Ovary (tissue), 3 donors: Measurements from ENCODE around the gene NOS3.

ENCODE experiments used
- CTCF ChIP-seq, 3 donors: fragments of 450-650 bp in 2 of 3; fragments of 200-600 bp in 1 of 3; IDR thresholded peaks; one replicate each; pipeline versions ENCODE4 v1.5.1 to v1.8.0; 2016 to 2022; ENCODE audit warnings: antibody characterized with exemption in 3 of 3, mild to moderate bottlenecking in 1 of 3
- EP300 ChIP-seq: sonication (generic); formaldehyde crosslinking; IDR thresholded peaks from one replicate; pipeline ENCODE4 v1.6.1; 2017; ENCODE audit warnings: antibody characterized with exemption
- POLR2A ChIP-seq: fragments of 450-650 bp; IDR thresholded peaks from one replicate; pipeline ENCODE4 v1.6.1; 2017; ENCODE audit warnings: antibody characterized with exemption, mild to moderate bottlenecking, moderate library complexity
- donor health status: DM: no; HTN: no; CAD: no.

- TF ChIP-seq POLR2A (no peak), CTCF (IDR thresholded peaks at IDR 0.05) (no peak), EP300 (no peak)
These were observed 38.3 kb upstream of the NOS3 start for GRCh38 chr7:150952331-150953050.
